SKM-1 (cell line): ENCODE measurements around the gene RETREG3.
"Not testable (repeated sequence)": the region's sequence is repeated elsewhere in the genome, so short reads cannot be mapped to it uniquely, and the experiment has no call there.

Experiments used
- DNase-seq: peaks from one replicate; lab custom pipeline; 2025; ENCODE audit not compliant: unreplicated experiment; lab: John Stamatoyannopoulos, UW

Gene RETREG3

GRCh38 chr17:42613699-42614295 is 4.6 kb upstream of the RETREG3 start:
- DNase-seq = no peak

- DNase-seq = no peak
Measured at GRCh38 chr17:42612013-42612412, 2.8 kb upstream of the RETREG3 start.

GRCh38 chr17:42609814-42610801 is 934 bp upstream of the RETREG3 start:
- DNase-seq = not testable (repeated sequence)

- DNase-seq = no peak
Measured at GRCh38 chr17:42608305-42609181, 631 bp downstream of the RETREG3 start.

GRCh38 chr17:42607769-42608168 is 1.4 kb downstream of the RETREG3 start:
- no peak for DNase-seq

- no peak for DNase-seq
Measured at GRCh38 chr17:42603318-42603717, 5.9 kb downstream of the RETREG3 start.

- DNase-seq = no peak
Measured at GRCh38 chr17:42598905-42599304, 10.3 kb downstream of the RETREG3 start.

GRCh38 chr17:42596386-42596785 is 12.8 kb downstream of the RETREG3 start:
- DNase-seq = no peak

GRCh38 chr17:42591411-42591810 is 17.8 kb downstream of the RETREG3 start:
- DNase-seq = no peak

- no peak for DNase-seq
Measured at GRCh38 chr17:42590886-42591285, 18.3 kb downstream of the RETREG3 start.

GRCh38 chr17:42586514-42587230 is 22.5 kb downstream of the RETREG3 start:
- no peak for DNase-seq

GRCh38 chr17:42585353-42585752 is 23.8 kb downstream of the RETREG3 start:
- DNase-seq = no peak

- DNase-seq = peak; percentile 18
Measured at GRCh38 chr17:42584880-42585279, 24.3 kb downstream of the RETREG3 start.

- no peak for DNase-seq
Measured at GRCh38 chr17:42581744-42582270, 27.4 kb downstream of the RETREG3 start.

- DNase-seq = no peak
Measured at GRCh38 chr17:42579794-42580551, 29.2 kb downstream of the RETREG3 start.

GRCh38 chr17:42578282-42578869 is 30.8 kb downstream of the RETREG3 start:
- peak; percentile 59 for DNase-seq

- DNase-seq = peak; percentile 98
Measured at GRCh38 chr17:42577532-42578281, 31.5 kb downstream of the RETREG3 start, which contains the start of gene PSMC3IP. Gene PSMC3IP, minus strand, starts transcription at chr17:42577729. Its CDS starts 43 bp downstream, at chr17:42577686.

- DNase-seq = no peak
Measured at GRCh38 chr17:42577140-42577531, 32.0 kb downstream of the RETREG3 start.
